HG03280 (cell line): ENCODE data around the gene CAMSAP1.
"Not testable (repeated sequence)": the region's sequence is repeated elsewhere in the genome, so short reads cannot be mapped to it uniquely, and the experiment has no call there.

ENCODE experiments used
- ATAC-seq: cut with Tn5 transposase; IDR thresholded peaks from one replicate; pipeline ENCODE4 v1.9.1; 2021; ENCODE audit warnings: mild to moderate bottlenecking, moderate library complexity; ENCODE audit not compliant: unreplicated experiment

The CAMSAP1 gene

GRCh38 chr9:135920973-135921585 lies 13.7 kb upstream of the CAMSAP1 start:
- no peak for ATAC-seq

DNA sequence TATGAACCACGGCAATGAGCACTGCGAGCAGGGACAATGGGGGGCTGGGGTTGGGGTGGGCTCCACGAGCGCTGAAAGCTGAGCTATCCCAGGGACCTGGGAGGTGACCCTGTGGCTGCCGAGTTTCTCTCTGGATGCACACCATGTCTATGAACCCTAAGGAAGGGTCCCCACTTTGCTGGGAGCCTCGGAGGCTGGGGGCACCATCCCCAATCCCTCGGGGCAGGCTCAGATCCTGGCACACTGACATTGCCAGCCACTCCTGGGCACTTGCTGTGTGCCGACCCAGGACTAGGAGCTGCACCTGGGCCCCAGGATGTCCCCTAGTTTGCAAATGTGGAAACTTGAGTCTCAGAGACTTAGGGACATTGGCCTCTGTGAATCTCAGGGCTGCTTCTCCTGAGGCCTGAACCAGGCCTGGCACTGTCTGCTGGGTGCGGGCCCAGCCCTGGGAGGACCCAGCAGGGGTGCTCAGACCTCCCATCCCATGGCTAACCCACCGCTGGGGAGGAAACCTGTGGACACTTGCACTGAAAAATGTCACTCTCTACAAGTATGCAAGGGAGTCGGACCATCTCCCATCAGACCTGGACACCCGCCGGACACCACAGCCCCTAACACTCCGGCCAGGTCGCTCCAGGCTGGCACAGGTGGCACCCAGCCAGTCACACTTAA lies 13.0 kb upstream of the CAMSAP1 start:
- no peak for ATAC-seq

GRCh38 chr9:135919318-135919890 lies 12.1 kb upstream of the CAMSAP1 start:
- no peak for ATAC-seq

- not testable (repeated sequence) for ATAC-seq
These were observed 8.9 kb upstream of the CAMSAP1 start for GRCh38 chr9:135916227-135916626.

GRCh38 chr9:135914921-135915320 lies 7.6 kb upstream of the CAMSAP1 start:
- ATAC-seq = no peak

GRCh38 chr9:135911233-135911632 lies 3.9 kb upstream of the CAMSAP1 start:
- ATAC-seq = not testable (repeated sequence)

DNA sequence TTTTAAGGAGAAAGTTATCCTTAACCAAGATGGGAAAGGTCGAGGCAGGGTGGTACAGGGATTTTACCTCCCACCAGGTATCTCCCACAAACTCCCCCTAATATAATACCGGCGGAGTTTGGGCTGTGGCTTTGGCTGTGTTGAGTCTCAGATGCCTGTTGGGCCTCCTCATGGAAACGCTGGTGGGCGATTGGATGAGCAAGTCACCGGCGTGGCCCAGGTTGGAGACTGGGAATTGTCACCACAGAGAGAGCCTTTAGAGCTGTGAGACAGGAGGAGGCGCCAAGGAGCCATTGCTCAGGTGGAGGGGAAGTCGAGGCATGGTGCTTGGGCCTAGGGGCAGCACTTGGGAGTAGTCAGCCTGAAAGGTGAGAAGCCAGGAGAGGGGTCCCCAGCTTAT lies 3.4 kb upstream of the CAMSAP1 start:
- ATAC-seq = no peak

DNA sequence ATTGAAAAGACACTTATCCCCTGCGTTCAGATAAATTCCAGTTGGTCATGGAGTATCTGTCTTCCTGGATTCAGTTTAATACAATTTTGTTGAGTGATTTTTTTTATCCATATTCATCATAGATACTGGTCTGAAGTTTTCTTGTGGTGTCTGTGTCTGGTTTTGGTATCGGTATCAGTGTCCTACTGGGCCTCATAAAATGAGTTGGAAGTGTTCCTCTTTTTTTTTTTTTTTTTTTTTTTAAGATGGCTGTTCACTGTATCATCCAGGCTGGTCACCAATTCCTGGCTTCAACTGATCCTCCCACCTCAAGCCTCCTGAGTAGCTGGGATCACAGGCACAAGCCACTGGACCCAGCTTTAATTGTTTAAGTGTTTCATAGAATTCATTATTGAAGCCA lies 2.9 kb upstream of the CAMSAP1 start:
- no peak for ATAC-seq

- no peak for ATAC-seq
These were observed 2.0 kb upstream of the CAMSAP1 start for GRCh38 chr9:135909371-135909770.

DNA sequence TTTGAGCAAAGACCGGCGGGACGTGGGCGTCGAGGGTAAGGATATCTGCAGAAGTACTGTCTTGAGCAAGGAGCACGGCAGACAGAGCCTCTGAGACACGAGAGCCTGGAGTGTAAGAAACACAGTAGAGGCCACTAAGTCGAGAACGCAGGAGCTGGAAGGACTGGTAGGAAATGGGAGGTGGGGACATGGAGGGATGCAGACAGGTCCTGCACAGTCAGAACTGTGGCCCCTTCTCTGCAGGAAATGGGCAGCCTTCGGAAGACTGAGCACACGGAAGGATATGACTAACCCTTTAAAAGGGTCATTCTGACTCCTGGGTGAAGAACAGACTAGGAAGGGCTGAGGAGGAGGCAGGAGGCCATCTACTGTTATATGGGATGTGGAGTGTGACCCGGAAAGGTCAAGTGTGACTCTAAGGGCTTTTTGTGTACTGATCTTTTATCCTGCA lies 1.4 kb upstream of the CAMSAP1 start:
- no peak for ATAC-seq

- peak; percentile 3 for ATAC-seq
These were observed 877 bp upstream of the CAMSAP1 start for GRCh38 chr9:135908093-135908753.

DNA sequence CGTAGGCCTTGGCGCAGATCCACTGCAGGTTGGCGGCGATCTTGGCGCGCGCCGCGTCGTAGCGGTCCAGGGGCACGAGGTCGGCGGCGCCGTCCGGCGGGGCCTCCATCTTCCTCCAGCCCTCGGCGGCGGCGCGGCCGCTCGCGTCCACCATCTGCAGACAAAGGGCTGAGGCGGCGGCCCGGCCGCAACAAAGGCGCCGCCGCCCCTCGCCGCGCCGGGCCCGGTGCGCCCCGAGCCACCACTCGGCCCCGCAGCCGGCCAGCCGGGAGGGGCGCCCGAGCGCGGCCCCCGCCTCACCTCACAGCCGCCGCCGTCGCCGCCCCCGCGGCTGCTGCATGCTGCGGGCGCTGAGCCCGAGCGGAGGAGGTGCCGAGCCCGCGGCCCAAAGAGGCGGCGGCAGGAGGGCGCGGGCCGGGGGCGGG lies 328 bp downstream of the CAMSAP1 start:
- ATAC-seq = peak; percentile 19

DNA sequence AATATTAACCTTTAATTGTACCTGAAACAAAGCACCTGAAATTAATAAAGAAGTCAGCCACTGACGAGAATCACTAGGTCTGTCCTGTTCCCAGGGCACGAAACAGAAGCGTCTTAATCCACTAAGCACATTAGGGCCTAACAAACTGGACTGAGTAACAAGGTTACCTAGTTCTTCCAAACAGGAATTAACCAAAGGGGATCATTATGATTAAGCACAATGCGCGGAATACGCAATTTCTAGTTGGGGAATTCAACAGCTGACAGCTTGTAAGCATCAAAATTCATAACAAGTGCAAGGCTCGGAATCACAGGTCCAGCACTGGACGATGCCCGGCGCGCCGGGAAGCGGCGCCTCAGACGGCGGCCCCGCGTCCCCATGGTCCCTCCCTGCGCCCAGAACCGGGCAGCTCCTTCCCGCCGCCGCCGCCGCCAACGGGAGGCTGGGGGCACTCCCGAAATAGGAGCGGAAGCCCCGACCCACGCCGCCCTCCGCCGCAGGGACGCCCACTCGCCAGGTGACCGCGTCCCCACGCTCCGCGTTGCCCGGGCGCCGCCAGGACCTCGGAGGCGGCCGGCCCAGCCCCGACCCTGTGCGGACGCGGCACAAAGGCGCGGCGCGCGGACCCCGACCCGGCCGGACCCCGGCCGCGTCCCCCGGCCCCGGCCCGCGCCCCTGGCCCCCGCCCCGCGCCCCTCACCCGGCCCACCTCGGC lies 898 bp downstream of the CAMSAP1 start:
- peak; percentile 11 for ATAC-seq

DNA sequence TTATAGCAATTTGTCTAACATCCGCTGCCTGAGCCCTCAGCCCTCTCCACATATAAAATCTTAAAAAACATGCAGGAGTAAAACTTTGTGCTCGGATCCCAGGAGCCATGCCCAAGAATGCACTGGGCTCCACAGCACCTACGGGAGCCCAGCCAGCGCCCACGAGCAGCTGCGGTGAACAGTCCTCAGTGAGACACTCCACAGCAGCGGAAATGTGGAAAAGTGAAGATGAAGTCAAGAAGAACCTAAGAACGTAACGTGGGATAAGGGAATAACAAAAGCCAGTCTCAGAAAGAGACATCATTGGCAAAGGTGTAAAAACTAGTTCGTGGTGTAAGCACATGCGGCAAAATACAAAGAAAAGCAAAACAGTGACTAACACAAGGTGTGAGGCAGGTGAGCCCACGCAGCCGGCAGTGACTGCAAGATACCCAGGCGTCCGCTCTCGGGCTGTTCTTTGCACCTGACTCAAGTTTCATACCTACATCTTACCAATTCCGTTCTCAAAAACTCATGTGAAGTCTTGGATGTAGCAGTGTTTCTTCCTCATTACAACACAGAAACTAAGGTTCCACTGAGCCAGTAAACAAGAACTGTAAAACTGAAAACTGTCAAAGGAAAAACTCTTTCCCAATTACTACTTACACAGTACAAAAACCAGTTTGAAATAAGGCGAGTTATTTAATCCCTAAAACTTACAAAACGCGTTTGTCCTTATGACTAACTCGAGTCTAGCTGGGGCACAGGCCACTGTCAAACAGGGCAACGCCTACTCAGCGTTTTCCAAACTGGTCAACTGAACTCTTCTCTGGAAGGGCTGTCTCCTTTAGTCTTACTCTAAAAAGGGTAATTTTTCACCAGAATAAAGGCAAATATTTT lies 1.7 kb downstream of the CAMSAP1 start:
- no peak for ATAC-seq

DNA sequence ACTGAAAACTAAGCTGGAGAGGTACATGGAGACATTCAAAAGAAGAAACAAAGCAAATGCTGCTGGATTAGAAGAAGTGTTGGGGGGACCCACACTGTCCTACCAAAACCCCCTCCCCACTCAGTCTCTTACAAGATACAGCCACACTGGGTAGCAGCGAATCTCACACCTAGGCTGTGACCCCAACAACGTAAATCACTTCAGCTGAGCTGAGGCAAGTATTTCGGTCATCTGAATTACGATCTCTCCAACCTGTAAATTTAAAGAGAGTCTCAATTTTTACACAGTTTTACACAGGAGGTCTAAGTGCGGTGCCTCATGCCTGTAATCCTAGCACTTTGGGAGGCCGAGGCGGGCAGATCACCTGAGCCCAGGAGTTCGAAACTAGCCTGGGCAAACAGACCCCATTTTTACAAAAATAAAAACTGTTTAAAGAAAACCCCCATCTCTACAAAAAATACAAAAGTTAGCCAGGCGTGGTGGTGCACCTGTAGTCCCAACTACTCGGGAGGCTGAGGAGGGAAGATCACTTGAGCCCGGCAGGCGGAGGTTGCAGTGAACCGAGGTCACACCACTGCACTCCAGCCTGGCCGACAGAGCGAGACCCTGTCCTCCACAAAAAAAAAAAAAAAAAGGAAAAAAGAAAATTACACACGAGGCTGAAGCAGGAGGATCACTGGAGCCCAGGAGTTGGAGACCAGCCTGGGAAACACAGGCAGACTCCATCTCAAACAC lies 3.4 kb downstream of the CAMSAP1 start:
- no peak for ATAC-seq

DNA sequence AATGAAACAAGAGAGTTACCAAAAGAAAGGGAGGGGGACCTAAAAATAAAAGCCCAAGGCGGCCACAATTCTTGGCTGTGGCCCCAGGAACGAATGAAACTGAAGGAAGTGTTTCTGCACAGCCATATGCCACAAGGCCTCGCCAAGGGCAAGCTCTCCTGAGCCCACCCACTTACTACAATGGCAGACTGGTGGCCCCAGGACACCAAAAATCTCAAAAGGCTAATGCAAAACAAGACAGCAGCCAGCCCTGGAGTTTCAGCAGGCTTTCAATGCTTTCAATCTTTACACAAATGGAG lies 4.0 kb downstream of the CAMSAP1 start:
- ATAC-seq = no peak

GRCh38 chr9:135902655-135903357 lies 4.5 kb downstream of the CAMSAP1 start:
- no peak for ATAC-seq

DNA sequence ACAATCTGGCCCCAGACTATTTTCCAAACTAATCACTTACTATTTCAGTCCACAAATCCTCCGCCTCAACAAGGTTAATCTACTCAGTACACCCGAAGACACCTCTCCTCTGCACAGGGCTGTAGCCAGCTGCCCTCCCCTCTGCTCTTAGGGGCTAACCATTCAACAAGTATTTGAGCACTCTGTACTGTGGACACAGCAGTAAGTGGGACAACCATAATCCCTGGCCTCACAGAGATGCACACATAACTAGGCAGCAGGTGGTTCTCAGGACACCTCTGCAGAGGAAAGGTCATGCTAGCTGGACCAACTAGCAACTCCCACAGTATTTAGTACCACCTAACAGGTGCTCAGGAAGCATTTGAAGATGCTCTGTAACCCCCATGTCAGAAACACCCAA lies 5.5 kb downstream of the CAMSAP1 start:
- no peak for ATAC-seq
